ENCODE measurements around the gene DCANP1.

DCANP1 gene

DNA sequence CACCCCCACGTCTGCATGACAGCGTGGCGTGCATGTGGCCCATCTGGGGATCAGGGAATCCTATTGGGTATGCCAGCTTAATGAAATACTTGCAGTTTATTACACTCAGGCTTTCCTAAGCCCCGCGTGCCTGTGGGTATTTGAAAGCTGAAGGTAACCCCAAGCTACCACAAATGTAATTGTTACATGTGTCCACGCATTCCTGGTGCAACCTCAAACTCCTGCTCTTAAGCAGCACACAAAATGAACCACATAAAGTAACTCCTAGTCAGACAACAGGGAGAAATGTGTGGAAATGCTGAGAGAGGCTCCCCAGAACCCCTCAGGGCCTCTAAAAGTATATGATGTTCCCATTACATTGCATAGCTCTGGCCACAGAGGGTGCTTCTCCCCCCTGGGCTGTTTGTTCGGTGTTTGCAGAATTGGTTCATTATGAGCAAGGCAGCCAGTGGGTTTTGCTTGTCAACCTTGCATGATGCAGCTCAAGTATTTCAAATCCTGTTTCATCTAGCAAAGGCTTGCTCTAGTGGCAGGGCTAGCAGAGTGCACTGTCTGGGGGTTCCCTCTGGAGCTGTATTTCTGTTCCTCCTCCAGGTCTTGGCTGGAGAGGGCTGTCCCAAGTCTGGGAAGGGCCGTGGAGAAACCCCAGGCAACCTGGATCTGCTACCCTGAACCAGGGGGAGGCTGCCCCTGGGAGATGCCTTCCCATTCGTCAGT lies 1.8 kb upstream of the DCANP1 start:
- DNase-seq (ENCODE audit: low read depth), result peak; percentile 52

DNA sequence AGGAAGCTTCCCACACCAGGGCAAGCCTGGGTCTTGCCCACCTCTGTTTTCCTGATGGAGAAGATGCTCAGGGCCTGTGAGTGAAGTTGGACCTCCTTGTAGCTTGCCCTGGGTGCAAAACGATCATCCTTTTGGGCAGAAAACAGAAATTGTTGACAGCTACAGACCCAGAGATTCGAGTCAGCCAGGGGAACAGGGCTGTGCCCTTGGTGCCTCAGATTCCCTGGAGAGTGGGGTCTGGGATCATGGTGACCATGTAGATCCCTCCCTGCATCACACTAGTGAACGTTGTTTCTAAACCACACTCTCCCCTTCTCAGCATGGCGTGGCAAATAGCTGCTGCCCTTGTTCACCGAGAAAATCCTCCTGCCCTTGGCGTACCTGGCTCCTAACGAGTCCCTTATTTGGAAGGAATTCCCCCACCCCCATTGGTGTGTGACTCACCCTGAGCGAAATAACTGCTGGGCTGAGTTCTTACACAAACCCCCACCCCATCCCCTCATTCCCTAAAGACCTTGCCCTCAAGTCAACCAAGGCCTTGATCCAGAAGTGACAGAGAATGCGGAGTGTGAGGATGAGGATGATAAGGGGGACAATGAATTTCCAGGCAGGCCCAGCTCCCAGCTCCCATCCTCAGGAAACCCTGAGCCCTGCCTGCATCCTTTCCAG lies 1.1 kb upstream of the DCANP1 start:
- TF ChIP-seq, protein P1, sequence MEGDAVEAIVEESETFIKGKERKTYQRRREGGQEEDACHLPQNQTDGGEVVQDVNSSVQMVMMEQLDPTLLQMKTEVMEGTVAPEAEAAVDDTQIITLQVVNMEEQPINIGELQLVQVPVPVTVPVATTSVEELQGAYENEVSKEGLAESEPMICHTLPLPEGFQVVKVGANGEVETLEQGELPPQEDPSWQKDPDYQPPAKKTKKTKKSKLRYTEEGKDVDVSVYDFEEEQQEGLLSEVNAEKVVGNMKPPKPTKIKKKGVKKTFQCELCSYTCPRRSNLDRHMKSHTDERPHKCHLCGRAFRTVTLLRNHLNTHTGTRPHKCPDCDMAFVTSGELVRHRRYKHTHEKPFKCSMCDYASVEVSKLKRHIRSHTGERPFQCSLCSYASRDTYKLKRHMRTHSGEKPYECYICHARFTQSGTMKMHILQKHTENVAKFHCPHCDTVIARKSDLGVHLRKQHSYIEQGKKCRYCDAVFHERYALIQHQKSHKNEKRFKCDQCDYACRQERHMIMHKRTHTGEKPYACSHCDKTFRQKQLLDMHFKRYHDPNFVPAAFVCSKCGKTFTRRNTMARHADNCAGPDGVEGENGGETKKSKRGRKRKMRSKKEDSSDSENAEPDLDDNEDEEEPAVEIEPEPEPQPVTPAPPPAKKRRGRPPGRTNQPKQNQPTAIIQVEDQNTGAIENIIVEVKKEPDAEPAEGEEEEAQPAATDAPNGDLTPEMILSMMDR (IDR thresholded peaks at IDR 0.05; ENCODE audit: low read depth, low read length), result no peak
- TF ChIP-seq, protein P2, sequence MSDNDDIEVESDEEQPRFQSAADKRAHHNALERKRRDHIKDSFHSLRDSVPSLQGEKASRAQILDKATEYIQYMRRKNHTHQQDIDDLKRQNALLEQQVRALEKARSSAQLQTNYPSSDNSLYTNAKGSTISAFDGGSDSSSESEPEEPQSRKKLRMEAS (IDR thresholded peaks at IDR 0.05; ENCODE audit: low read depth, low read length), result no peak
- TF ChIP-seq POLR2A (IDR thresholded peaks at IDR 0.05; ENCODE audit: extremely low read depth, insufficient read length) (no peak), MYC (IDR thresholded peaks at IDR 0.05; ENCODE audit: low read depth, low read length) (no peak)
- DNase-seq (ENCODE audit: low read depth), result peak; percentile 44
- no peak overlapping the region for H3K4me3 ChIP-seq (ENCODE audit: low read depth, low read length)

More for the DNA sequence above, 1.8 kb upstream of the DCANP1 start:
- TF ChIP-seq, protein P1 (IDR thresholded peaks at IDR 0.05; ENCODE audit: low read depth, low read length), result peak; percentile 2
- TF ChIP-seq POLR2A (IDR thresholded peaks at IDR 0.05; ENCODE audit: extremely low read depth, insufficient read length) (no peak), MYC (IDR thresholded peaks at IDR 0.05; ENCODE audit: low read depth, low read length) (no peak)
- TF ChIP-seq, protein P2 (IDR thresholded peaks at IDR 0.05; ENCODE audit: low read depth, low read length), result no peak
- H3K4me3 ChIP-seq (ENCODE audit: low read depth, low read length), result no peak overlapping the region

DNA sequence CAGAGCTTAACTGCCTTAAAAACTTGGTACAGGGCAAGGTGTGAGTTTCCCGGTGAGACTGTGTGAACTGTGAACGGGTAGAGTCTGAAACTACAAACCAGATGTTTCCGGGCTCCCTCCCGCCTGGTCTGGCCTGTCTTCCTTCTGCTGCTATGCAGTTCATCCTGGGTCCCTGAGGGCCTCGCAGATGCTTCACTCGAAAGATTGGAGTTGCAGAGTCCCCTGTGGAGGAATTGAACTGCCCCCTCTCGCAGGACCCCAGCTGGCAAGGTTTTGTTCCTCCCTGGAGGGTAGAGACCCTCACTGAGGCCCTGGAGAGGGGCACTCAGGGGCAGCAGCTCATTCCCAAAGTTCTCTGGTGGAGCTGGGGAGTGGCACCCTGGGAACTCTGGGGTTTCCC lies 533 bp downstream of the DCANP1 start:
- TF ChIP-seq, protein P2 (IDR thresholded peaks at IDR 0.05; ENCODE audit: low read depth, low read length), result no peak
- no peak for TF ChIP-seq POLR2A (IDR thresholded peaks at IDR 0.05; ENCODE audit: extremely low read depth, insufficient read length)
- TF ChIP-seq, protein P1 (IDR thresholded peaks at IDR 0.05; ENCODE audit: low read depth, low read length), result no peak
- no peak for TF ChIP-seq MYC (IDR thresholded peaks at IDR 0.05; ENCODE audit: low read depth, low read length)
- H3K4me3 ChIP-seq (ENCODE audit: low read depth, low read length), result no peak overlapping the region
- no peak for DNase-seq (ENCODE audit: low read depth)

DNA sequence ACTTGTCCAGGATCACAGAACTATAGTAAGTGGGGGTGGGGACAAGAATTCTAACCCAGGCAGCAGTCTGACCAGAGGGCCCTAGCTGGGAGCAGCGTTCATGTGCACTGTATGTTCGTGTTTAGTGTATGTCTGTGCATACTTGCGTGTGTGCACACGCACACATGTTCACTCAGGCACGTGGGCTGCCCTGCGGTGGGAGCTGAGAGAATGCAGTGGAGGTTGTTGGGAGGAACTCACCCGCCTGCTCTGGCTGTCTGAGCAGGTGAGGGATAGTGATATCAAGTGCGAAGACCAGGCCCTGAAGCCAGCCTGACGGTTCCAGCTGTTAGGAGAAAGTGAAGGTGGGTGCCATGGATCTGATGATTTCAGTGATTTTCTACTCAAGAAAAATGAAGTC lies 942 bp downstream of the DCANP1 start:
- H3K4me3 ChIP-seq (ENCODE audit: low read depth, low read length), result no peak overlapping the region
- TF ChIP-seq, protein P2 (IDR thresholded peaks at IDR 0.05; ENCODE audit: low read depth, low read length), result no peak
- TF ChIP-seq MYC (IDR thresholded peaks at IDR 0.05; ENCODE audit: low read depth, low read length) (no peak), POLR2A (IDR thresholded peaks at IDR 0.05; ENCODE audit: extremely low read depth, insufficient read length) (no peak)
- TF ChIP-seq, protein P1 (IDR thresholded peaks at IDR 0.05; ENCODE audit: low read depth, low read length), result no peak
- DNase-seq (ENCODE audit: low read depth), result no peak

DNA sequence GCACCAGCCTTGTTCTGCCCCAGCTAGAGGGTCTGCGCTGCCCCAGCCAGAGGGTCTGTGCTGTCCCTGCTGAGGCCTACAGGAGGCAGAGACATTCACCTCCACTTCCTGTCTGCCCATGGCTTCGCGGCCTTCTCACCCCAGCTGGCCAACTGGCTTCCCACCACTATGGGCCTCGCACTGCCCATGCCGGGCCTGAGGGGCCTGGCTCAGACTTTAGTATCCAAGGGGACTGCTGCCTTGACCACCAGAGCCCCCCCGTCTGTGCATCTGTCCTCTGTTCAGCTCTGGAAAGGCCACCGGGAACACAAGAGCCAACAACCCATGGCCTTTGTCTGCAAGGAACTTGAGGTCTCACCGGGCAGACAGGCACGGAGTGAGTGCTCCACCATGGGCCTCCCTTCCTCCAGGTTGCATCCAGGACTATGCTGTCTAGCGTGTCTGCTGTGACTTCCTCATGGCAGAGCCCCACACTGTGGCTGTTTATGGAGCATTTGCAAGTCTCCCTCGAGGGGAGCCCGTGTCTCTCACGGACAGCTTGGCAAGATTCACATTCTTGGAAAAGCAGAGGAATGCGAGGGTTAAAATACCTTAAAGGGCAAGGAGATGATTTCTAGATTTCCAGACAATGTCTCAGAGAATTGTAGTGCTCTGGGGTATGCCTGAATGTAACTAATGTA lies 1.7 kb downstream of the DCANP1 start:
- TF ChIP-seq, protein P2 (IDR thresholded peaks at IDR 0.05; ENCODE audit: low read depth, low read length), result no peak
- TF ChIP-seq POLR2A (IDR thresholded peaks at IDR 0.05; ENCODE audit: extremely low read depth, insufficient read length), result no peak
- TF ChIP-seq MYC (IDR thresholded peaks at IDR 0.05; ENCODE audit: low read depth, low read length), result no peak
- TF ChIP-seq, protein P1 (IDR thresholded peaks at IDR 0.05; ENCODE audit: low read depth, low read length), result no peak
- H3K4me3 ChIP-seq (ENCODE audit: low read depth, low read length), result no peak overlapping the region
- peak; percentile 57 for DNase-seq (ENCODE audit: low read depth)

Data from NB4 (cell line).